ENCODE measurements around the gene PTDSS2.

DNA sequence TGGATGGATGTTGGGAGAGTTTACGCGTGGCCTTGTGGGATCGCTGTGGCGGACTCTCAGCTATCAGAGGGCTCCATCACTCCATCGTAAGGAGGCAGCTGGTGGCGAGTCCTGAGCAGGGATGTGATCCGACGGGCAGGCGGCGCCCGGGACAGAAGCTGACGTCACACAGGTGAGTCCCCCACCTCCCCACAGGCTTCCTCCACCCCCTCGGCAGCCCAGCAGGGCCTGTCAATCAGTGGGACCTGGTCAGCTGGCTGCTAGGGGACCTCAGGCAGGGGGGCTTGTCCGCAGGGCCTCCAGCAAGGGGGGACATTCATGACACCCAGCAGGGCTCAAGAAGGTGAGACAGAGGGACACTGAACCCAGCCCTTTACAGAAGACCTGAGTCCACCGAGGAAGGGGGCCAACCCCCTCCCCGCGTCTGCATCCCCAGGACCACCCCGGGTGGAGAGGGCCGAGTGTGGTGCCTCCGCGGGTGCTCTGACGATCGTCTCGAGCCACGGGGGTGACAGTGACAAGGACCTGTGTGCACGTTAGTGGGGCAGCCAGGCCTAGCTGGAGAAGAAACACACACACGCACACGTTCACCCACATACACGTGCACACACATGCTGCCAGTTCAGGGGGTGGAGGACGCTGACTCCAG, 78.2 kb downstream of the PTDSS2 start:
- TF ChIP-seq, protein P1, sequence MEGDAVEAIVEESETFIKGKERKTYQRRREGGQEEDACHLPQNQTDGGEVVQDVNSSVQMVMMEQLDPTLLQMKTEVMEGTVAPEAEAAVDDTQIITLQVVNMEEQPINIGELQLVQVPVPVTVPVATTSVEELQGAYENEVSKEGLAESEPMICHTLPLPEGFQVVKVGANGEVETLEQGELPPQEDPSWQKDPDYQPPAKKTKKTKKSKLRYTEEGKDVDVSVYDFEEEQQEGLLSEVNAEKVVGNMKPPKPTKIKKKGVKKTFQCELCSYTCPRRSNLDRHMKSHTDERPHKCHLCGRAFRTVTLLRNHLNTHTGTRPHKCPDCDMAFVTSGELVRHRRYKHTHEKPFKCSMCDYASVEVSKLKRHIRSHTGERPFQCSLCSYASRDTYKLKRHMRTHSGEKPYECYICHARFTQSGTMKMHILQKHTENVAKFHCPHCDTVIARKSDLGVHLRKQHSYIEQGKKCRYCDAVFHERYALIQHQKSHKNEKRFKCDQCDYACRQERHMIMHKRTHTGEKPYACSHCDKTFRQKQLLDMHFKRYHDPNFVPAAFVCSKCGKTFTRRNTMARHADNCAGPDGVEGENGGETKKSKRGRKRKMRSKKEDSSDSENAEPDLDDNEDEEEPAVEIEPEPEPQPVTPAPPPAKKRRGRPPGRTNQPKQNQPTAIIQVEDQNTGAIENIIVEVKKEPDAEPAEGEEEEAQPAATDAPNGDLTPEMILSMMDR (IDR thresholded peaks at IDR 0.05) = no peak
- TF ChIP-seq POLR2A (IDR thresholded peaks at IDR 0.05) (no peak), POLR2AphosphoS5 (IDR thresholded peaks at IDR 0.05) (no peak)

All from suprapubic skin (tissue), 4 donors.